ENCODE measurements around the gene IFT81. TPM values are rescaled to one million over a fixed set of nuclear protein-coding genes. Genes with fewer than 3 reads are reported as not detected.

Gene IFT81
- total RNA-seq, 4 donors from 2014 or later, result 3.6 to 12.6 (median 7.2) TPM

DNA sequence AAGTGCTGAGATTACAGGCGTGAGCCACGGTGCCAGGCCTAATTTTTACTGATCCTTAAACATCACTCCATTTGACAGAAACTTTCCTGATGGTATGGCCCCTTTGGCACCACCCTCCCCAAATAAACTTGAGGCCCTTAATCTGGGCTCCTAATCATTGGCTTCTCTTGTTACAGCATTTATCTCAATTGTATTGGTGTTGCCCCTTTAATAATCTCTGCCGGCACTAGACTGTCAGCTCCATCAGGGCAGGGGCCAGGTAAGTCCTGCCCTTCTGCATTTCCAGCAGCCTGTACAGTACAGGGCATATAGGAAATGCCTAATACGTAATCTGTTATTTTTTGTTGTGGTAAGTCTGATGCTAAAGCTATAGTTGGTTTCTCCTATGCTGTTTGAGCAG lies 1.2 kb upstream of the IFT81 start:
- H3K4me3 ChIP-seq, result no peak overlapping the region
- no peaks in the 10 kb centered on the region for H3K9me3 ChIP-seq
- intact Hi-C loops (cut with DNase I), result no loop called here
- WGBS, 2 donors, result 97 to 98% methylated on average over 4 of the region's 4 CpGs
- H3K36me3 ChIP-seq, result no peaks in the 10 kb centered on the region
- DNase-seq, result no peak
- H3K27me3 ChIP-seq, result no peaks in the 10 kb centered on the region
- peak overlapping the region in 1 of 4 donors; percentile 0 for H3K27ac ChIP-seq
- peaks cover 0 to 33% (median 0%) of the 10 kb centered on the region in 3 donors for H3K4me1 ChIP-seq
- TF ChIP-seq, protein P1, sequence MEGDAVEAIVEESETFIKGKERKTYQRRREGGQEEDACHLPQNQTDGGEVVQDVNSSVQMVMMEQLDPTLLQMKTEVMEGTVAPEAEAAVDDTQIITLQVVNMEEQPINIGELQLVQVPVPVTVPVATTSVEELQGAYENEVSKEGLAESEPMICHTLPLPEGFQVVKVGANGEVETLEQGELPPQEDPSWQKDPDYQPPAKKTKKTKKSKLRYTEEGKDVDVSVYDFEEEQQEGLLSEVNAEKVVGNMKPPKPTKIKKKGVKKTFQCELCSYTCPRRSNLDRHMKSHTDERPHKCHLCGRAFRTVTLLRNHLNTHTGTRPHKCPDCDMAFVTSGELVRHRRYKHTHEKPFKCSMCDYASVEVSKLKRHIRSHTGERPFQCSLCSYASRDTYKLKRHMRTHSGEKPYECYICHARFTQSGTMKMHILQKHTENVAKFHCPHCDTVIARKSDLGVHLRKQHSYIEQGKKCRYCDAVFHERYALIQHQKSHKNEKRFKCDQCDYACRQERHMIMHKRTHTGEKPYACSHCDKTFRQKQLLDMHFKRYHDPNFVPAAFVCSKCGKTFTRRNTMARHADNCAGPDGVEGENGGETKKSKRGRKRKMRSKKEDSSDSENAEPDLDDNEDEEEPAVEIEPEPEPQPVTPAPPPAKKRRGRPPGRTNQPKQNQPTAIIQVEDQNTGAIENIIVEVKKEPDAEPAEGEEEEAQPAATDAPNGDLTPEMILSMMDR (IDR thresholded peaks at IDR 0.05), result no peak
- TF ChIP-seq POLR2A (IDR thresholded peaks at IDR 0.05), result no peak

DNA sequence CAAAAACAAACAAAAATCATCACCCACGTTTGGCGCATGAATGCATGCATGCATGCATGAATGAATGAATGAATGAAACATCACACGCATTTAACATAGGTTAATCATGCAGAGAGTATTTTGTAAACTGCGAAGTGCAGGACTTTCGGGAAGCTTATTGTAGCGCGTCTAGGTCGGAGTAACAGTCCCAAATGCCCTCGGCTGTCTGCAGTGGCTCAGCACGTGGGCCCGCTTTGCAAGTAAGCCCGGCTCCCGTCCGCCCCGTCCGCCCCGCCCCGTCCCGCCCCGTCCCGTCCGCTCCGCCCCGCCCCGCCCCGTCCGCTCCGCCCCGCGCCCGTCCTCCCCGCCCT lies 263 bp upstream of the IFT81 start:
- Histone ChIP-seq H3K36me3 (peaks cover 0 to 4% (median 0%) of the 10 kb centered on the region in 3 donors), H3K4me1 (peaks cover 0 to 28% (median 0%) of the 10 kb centered on the region in 3 donors), H3K4me3 (peak overlapping the region in 3 of 4 donors; percentile 86 to 92 (median 91)), H3K9me3 (no peaks in the 10 kb centered on the region), H3K27me3 (no peaks in the 10 kb centered on the region), H3K27ac (peak overlapping the region in 2 of 4 donors; percentile 0 to 94)
- TF ChIP-seq, protein P1 (IDR thresholded peaks at IDR 0.05), result no peak
- no peak for TF ChIP-seq POLR2A (IDR thresholded peaks at IDR 0.05)
- 5 to 8% methylated on average over 7 to 9 of the region's 32 CpGs for WGBS, 2 donors
- DNase-seq, result no peak
- intact Hi-C loops (cut with DNase I), result no loop called here

DNA sequence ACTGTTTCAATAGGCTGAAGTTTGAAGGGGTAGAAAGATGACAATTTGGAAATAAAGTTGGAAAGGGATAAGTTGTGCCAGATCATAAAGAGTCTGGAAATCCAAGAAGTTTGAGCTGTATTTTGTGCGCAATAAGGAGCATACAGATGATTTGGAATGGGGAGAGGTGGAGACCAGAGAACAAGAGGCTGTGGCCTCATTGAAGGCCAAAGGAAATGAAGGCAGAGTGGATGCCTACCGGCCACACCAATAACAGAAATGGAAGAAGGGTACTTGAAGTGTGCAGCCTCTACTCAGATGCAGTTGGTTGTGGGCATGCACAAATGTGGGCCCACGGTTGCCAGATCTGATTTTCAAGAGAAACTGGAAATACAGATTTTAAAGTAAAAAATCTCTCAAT lies 2.4 kb downstream of the IFT81 start:
- Histone ChIP-seq H3K4me3 (no peak overlapping the region), H3K27ac (peak overlapping the region in 1 of 4 donors; percentile 1), H3K4me1 (peaks cover 0 to 23% (median 0%) of the 10 kb centered on the region in 3 donors), H3K9me3 (no peaks in the 10 kb centered on the region), H3K36me3 (peaks cover 0 to 16% (median 0%) of the 10 kb centered on the region in 3 donors), H3K27me3 (no peaks in the 10 kb centered on the region)
- WGBS, 2 donors, result 79 to 87% methylated on average over 3 of the region's 3 CpGs
- DNase-seq, result no peak
- intact Hi-C loops (cut with DNase I), result no loop called here
- TF ChIP-seq POLR2A (IDR thresholded peaks at IDR 0.05), result no peak
- TF ChIP-seq, protein P1 (IDR thresholded peaks at IDR 0.05), result no peak

DNA sequence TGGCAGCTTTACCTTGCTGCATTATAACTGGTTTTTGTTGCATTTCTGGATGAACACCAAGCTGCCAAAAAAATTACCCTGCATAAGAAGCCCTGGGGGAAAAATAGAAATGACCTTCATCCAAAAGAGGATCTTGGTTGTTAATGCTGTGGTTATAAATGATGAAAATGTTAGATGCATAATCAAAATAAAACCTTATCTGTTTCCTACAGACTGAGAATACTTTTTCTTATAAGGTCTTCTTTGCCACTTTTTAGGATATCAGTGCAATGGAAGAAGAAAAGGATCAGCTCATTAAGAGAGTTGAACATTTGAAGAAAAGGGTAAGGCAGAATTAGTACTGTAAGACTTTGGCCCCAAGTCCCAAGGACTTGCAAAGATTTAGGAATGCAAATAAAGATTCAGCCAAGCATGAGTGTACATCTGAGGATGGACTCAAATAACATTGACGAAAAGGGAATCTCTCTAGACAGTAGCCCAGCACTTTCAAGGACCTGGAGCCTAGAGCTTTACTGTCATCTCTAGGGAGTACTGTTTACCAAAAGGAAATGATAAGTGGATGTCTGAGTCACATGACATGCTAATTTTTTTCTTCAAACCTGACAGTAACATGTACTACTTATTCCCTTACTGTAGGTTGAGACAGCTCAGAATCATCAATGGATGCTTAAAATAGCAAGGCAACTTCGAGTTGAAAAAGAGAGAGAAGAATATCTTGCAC lies 10.7 kb downstream of the IFT81 start:
- Histone ChIP-seq H3K9me3 (no peaks in the 10 kb centered on the region), H3K4me1 (peaks cover 0 to 3% (median 0%) of the 10 kb centered on the region in 3 donors), H3K4me3 (no peak overlapping the region), H3K36me3 (peaks cover 0 to 52% (median 0%) of the 10 kb centered on the region in 3 donors), H3K27me3 (no peaks in the 10 kb centered on the region), H3K27ac (peak overlapping the region in 2 of 4 donors; percentile 48 to 73)
- WGBS, 2 donors, result 29 to 40% methylated on average over 2 of the region's 2 CpGs
- intact Hi-C loops (cut with DNase I), result no loop called here
- DNase-seq, result no peak
- TF ChIP-seq, protein P1 (IDR thresholded peaks at IDR 0.05), result no peak
- TF ChIP-seq POLR2A (IDR thresholded peaks at IDR 0.05), result no peak

DNA sequence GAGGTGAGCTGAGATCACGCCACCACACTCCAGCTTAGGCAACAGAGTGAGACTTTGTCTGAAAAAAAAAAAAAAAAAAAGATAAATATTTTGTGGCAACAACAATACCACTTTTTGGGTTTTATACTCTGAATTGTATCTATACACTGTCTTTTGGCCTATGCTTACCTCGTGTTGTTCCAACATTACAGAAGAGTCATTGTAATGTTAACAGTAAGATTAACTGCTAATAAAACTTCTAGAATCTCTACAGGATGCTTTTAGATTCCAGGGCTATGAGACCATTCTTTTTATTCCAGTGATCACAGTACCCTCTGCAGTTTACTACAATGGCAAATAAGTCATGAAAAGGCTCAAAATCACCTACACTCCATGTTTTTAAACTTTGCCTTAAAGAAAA lies 11.6 kb downstream of the IFT81 start:
- peak overlapping the region in 3 of 4 donors; percentile 42 to 73 (median 62) for H3K27ac ChIP-seq
- 81 to 84% methylated on average over 2 of the region's 2 CpGs for WGBS, 2 donors
- intact Hi-C loops (cut with DNase I), result no loop called here

More for the DNA sequence above, 11.6 kb downstream of the IFT81 start:
- TF ChIP-seq, protein P1 (IDR thresholded peaks at IDR 0.05), result no peak
- no peak for TF ChIP-seq POLR2A (IDR thresholded peaks at IDR 0.05)
- Histone ChIP-seq H3K4me3 (no peak overlapping the region), H3K9me3 (no peaks in the 10 kb centered on the region), H3K4me1 (peaks cover 0 to 3% (median 0%) of the 10 kb centered on the region in 3 donors), H3K36me3 (peaks cover 0 to 52% (median 0%) of the 10 kb centered on the region in 3 donors), H3K27me3 (no peaks in the 10 kb centered on the region)
- DNase-seq, result no peak
